ENCODE results near the gene USP49. TPM values are rescaled to one million over a fixed set of nuclear protein-coding genes. Genes with fewer than 3 reads are reported as not detected.
"Not testable (repeated sequence)": the region's sequence is repeated elsewhere in the genome, so short reads cannot be mapped to it uniquely, and the experiment has no call there.

Gene USP49
- total RNA-seq, 5 donors from 2014 or later (not counting 1 experiment from before 2014, with no cell fraction given), result 2.5 to 5.2 (median 3.3) TPM

DNA sequence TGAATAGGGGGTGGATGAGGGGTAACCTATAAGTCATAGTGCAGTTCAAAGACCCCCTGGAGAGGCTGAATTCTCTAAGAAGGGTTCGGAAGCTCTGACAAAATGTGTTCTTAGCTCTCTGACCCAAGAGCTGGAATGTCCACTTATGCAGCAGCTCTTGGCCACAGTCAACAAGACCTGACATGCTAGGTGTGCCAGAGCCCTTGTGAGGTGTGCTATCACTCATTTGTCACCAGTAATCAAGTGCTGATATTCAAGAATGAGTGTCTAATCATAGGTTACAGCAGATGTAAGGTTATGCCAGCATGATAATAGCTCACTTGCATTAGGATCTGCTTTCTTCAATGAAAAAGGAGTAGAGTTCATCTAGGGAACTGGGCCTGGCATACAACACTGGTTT is 79.6 kb downstream of the USP49 start:
- Histone ChIP-seq H3K4me1 (ENCODE audit: control insufficient read depth in 1 of 2, extremely low read depth in 1 of 2, insufficient read depth in 2 of 2, low read length in 2 of 2) (peaks cover 0 to 6% of the 10 kb centered on the region in 2 experiments), H3K27me3 (replicated peaks in 1 of 2; ENCODE audit: control insufficient read depth in 2 of 2, extremely low read depth in 1 of 2, insufficient read depth in 2 of 2, low read length in 1 of 2) (no peaks in the 10 kb centered on the region), H3K27ac (ENCODE audit: low read length) (no peak overlapping the region), H3K36me3 (ENCODE audit: control insufficient read depth in 2 of 2, extremely low read depth in 1 of 2, insufficient read depth in 1 of 2, low read length in 1 of 2) (no peaks in the 10 kb centered on the region), H3K9me3 (no peaks in the 10 kb centered on the region), H3K4me3 (ENCODE audit: control insufficient read depth in 1 of 2, extremely low read depth in 1 of 2, low read length in 1 of 2) (no peak overlapping the region)
- ATAC-seq (replicated peaks in 1 of 4) (no peak), DNase-seq (no peak)
- Mint-ChIP-seq H3K36me3 (no peaks in the 10 kb centered on the region), H3K27ac (no peak overlapping the region), H3K9me3 (no peaks in the 10 kb centered on the region), H3K4me1 (peaks cover 0 to 4% (median 0%) of the 10 kb centered on the region in 3 donors), H3K4me3 (no peak overlapping the region), H3K27me3 (no peaks in the 10 kb centered on the region)
- ChIA-PET CTCF (no interaction called here), POLR2A (no interaction called here)
- 100% methylated on average over 1 of the region's 1 CpG for WGBS (ENCODE audit: insufficient coverage)

DNA sequence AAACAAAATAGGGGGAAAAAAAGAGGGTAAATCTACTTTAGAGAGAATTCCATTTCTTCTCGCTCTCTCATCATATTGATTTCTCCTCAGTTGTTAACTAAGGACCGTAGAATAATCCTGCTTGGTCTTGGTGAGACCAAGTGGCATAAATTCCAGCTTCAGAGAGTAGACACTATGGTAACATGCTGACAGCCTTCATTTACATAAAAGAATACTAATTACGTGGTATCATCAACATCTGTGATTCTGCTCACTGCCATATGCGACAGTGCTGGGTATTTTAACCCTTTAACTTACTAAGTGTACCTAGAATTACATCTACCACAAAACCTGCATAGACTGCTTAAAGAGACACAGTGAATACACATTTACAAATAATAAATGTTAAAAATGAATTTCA is 80.5 kb downstream of the USP49 start:
- Histone ChIP-seq H3K27ac (ENCODE audit: low read length) (no peak overlapping the region), H3K9me3 (no peaks in the 10 kb centered on the region), H3K4me1 (ENCODE audit: control insufficient read depth in 1 of 2, extremely low read depth in 1 of 2, insufficient read depth in 2 of 2, low read length in 2 of 2) (peaks cover 0 to 6% of the 10 kb centered on the region in 2 experiments), H3K4me3 (ENCODE audit: control insufficient read depth in 1 of 2, extremely low read depth in 1 of 2, low read length in 1 of 2) (no peak overlapping the region), H3K36me3 (ENCODE audit: control insufficient read depth in 2 of 2, extremely low read depth in 1 of 2, insufficient read depth in 1 of 2, low read length in 1 of 2) (no peaks in the 10 kb centered on the region), H3K27me3 (replicated peaks in 1 of 2; ENCODE audit: control insufficient read depth in 2 of 2, extremely low read depth in 1 of 2, insufficient read depth in 2 of 2, low read length in 1 of 2) (no peaks in the 10 kb centered on the region)
- Mint-ChIP-seq H3K9me3 (no peaks in the 10 kb centered on the region), H3K36me3 (no peaks in the 10 kb centered on the region), H3K4me3 (no peak overlapping the region), H3K27me3 (no peaks in the 10 kb centered on the region), H3K4me1 (peaks cover 0 to 4% (median 0%) of the 10 kb centered on the region in 3 donors), H3K27ac (no peak overlapping the region)
- CTCF ChIA-PET, result no interaction called here
- POLR2A ChIA-PET, result interaction anchor here in 1 of 2 donors (0.6 kb wide), 1 partner anchor 418 kb away, joined by 7 read pairs; no protein-coding TSS in a partner anchor
- DNase-seq, result no peak
- no peak for ATAC-seq (replicated peaks in 1 of 4)
- WGBS (ENCODE audit: insufficient coverage), result 61% methylated on average over 3 of the region's 4 CpGs

DNA sequence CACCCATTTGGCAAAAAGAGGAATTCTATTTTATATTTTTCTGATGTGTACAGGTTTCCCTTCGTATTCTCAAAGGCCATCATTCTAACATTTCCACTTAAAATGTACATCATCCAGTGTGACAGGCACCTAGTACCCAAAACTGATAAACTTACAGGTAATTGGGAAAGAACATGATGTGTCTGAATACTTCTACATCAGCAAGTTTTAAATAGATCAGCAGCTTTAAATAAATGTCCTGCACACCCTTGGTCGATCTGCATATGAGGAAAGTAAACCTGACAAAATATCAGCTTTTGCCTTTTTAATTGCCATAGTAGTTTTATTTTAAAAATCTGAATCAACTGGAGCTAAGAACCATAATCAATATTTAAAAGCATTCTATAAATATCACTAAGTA is 81.2 kb downstream of the USP49 start:
- Histone ChIP-seq H3K27ac (ENCODE audit: low read length) (no peak overlapping the region), H3K4me1 (ENCODE audit: control insufficient read depth in 1 of 2, extremely low read depth in 1 of 2, insufficient read depth in 2 of 2, low read length in 2 of 2) (peaks cover 0 to 6% of the 10 kb centered on the region in 2 experiments), H3K9me3 (no peaks in the 10 kb centered on the region), H3K27me3 (replicated peaks in 1 of 2; ENCODE audit: control insufficient read depth in 2 of 2, extremely low read depth in 1 of 2, insufficient read depth in 2 of 2, low read length in 1 of 2) (no peaks in the 10 kb centered on the region), H3K36me3 (ENCODE audit: control insufficient read depth in 2 of 2, extremely low read depth in 1 of 2, insufficient read depth in 1 of 2, low read length in 1 of 2) (no peaks in the 10 kb centered on the region), H3K4me3 (ENCODE audit: control insufficient read depth in 1 of 2, extremely low read depth in 1 of 2, low read length in 1 of 2) (no peak overlapping the region)
- no peak for DNase-seq
- Mint-ChIP-seq H3K36me3 (no peaks in the 10 kb centered on the region), H3K27me3 (no peaks in the 10 kb centered on the region), H3K4me3 (no peak overlapping the region), H3K27ac (no peak overlapping the region), H3K9me3 (no peaks in the 10 kb centered on the region), H3K4me1 (peaks cover 0 to 4% (median 0%) of the 10 kb centered on the region in 3 donors)
- ChIA-PET CTCF (interaction anchor here in 1 of 2 donors (0.8 kb wide), 1 partner anchor 8 kb away, joined by 3 read pairs; no protein-coding TSS in a partner anchor), POLR2A (no interaction called here)
- 100% methylated on average over 1 of the region's 2 CpGs for WGBS (ENCODE audit: insufficient coverage)
- ATAC-seq (replicated peaks in 1 of 4), result no peak

- Histone ChIP-seq H3K27ac (ENCODE audit: low read length) (no peak overlapping the region), H3K36me3 (ENCODE audit: control insufficient read depth in 2 of 2, extremely low read depth in 1 of 2, insufficient read depth in 1 of 2, low read length in 1 of 2) (no peaks in the 10 kb centered on the region), H3K9me3 (no peaks in the 10 kb centered on the region), H3K27me3 (replicated peaks in 1 of 2; ENCODE audit: control insufficient read depth in 2 of 2, extremely low read depth in 1 of 2, insufficient read depth in 2 of 2, low read length in 1 of 2) (no peaks in the 10 kb centered on the region), H3K4me1 (ENCODE audit: control insufficient read depth in 1 of 2, extremely low read depth in 1 of 2, insufficient read depth in 2 of 2, low read length in 2 of 2) (peaks cover 0 to 6% of the 10 kb centered on the region in 2 experiments), H3K4me3 (ENCODE audit: control insufficient read depth in 1 of 2, extremely low read depth in 1 of 2, low read length in 1 of 2) (no peak overlapping the region)
- no peak overlapping the region for H3K4me3 Mint-ChIP-seq
- no peaks in the 10 kb centered on the region for H3K36me3 Mint-ChIP-seq
- no peak overlapping the region for H3K27ac Mint-ChIP-seq
- no peak for DNase-seq
- no peak for ATAC-seq (replicated peaks in 1 of 4)
- CTCF ChIA-PET, result interaction anchor here in 1 of 2 donors (0.8 kb wide), 1 partner anchor 9 kb away, joined by 3 read pairs; no protein-coding TSS in a partner anchor
- peaks cover 0 to 4% (median 0%) of the 10 kb centered on the region in 3 donors for H3K4me1 Mint-ChIP-seq
- WGBS (ENCODE audit: insufficient coverage), result 86% methylated on average over 1 of the region's 2 CpGs
- H3K27me3 Mint-ChIP-seq, result no peaks in the 10 kb centered on the region
- H3K9me3 Mint-ChIP-seq, result no peaks in the 10 kb centered on the region
- POLR2A ChIA-PET, result no interaction called here
Observed at GRCh38 chr6:41813469-41813868, 81.7 kb downstream of the USP49 start.

GRCh38 chr6:41811946-41812345 is 83.2 kb downstream of the USP49 start:
- CTCF ChIA-PET, result interaction anchor here in 1 of 2 donors (0.7 kb wide), 1 partner anchor 890 kb away, joined by 6 read pairs; no protein-coding TSS in a partner anchor
- H3K9me3 Mint-ChIP-seq; H3K27ac ChIP-seq (ENCODE audit: low read length); H3K27me3 ChIP-seq (replicated peaks in 1 of 2; ENCODE audit: control insufficient read depth in 2 of 2, extremely low read depth in 1 of 2, insufficient read depth in 2 of 2, low read length in 1 of 2); H3K4me3 ChIP-seq (ENCODE audit: control insufficient read depth in 1 of 2, extremely low read depth in 1 of 2, low read length in 1 of 2); DNase-seq; POLR2A ChIA-PET; ATAC-seq (replicated peaks in 1 of 4); H3K4me1 ChIP-seq (ENCODE audit: control insufficient read depth in 1 of 2, extremely low read depth in 1 of 2, insufficient read depth in 2 of 2, low read length in 2 of 2); H3K4me3 Mint-ChIP-seq; H3K27ac Mint-ChIP-seq; H3K36me3 Mint-ChIP-seq; H3K36me3 ChIP-seq (ENCODE audit: control insufficient read depth in 2 of 2, extremely low read depth in 1 of 2, insufficient read depth in 1 of 2, low read length in 1 of 2); H3K27me3 Mint-ChIP-seq; H3K4me1 Mint-ChIP-seq; H3K9me3 ChIP-seq: not testable (repeated sequence)
- 100% methylated on average over 8 of the region's 13 CpGs for WGBS (ENCODE audit: insufficient coverage)

DNA sequence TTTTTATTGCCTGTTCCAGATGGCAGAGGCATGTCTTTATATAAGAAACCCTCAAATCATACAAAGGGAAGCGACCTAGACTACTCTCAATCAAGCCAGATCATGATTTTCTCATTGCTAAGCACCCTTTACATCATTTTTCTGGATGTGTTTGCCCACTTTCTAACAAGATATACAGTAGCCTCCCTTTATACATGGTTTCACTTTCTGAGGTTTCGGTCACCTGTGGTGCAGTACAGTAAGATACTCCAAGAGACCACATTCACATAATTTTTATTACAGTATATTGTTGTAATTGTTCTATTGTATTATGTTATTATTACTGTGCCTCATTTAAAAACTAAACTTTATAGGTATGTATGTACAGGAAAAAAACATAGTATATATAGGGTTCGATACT is 84.1 kb downstream of the USP49 start:
- Mint-ChIP-seq H3K4me3 (no peak overlapping the region), H3K27ac (no peak overlapping the region), H3K36me3 (no peaks in the 10 kb centered on the region), H3K9me3 (no peaks in the 10 kb centered on the region), H3K4me1 (peaks cover 0 to 2% (median 0%) of the 10 kb centered on the region in 3 donors), H3K27me3 (no peaks in the 10 kb centered on the region)
- ChIA-PET CTCF (no interaction called here), POLR2A (no interaction called here)
- peaks cover 0 to 6% of the 10 kb centered on the region in 2 experiments for H3K4me1 ChIP-seq (ENCODE audit: control insufficient read depth in 1 of 2, extremely low read depth in 1 of 2, insufficient read depth in 2 of 2, low read length in 2 of 2)
- DNase-seq (no peak), ATAC-seq (replicated peaks in 1 of 4) (no peak)
- 100% methylated on average over 1 of the region's 3 CpGs for WGBS (ENCODE audit: insufficient coverage)
- H3K27me3 ChIP-seq (replicated peaks in 1 of 2; ENCODE audit: control insufficient read depth in 2 of 2, extremely low read depth in 1 of 2, insufficient read depth in 2 of 2, low read length in 1 of 2), result no peaks in the 10 kb centered on the region
- no peak overlapping the region for H3K4me3 ChIP-seq (ENCODE audit: control insufficient read depth in 1 of 2, extremely low read depth in 1 of 2, low read length in 1 of 2)
- no peak overlapping the region for H3K27ac ChIP-seq (ENCODE audit: low read length)
- H3K9me3 ChIP-seq, result no peaks in the 10 kb centered on the region
- H3K36me3 ChIP-seq (ENCODE audit: control insufficient read depth in 2 of 2, extremely low read depth in 1 of 2, insufficient read depth in 1 of 2, low read length in 1 of 2), result no peaks in the 10 kb centered on the region

All from T-cell (primary cell).